HEK293 (cell line): ENCODE results near the gene SEMA7A.

Experiments
- ELK4 ChIP-seq: IDR thresholded peaks from 2 replicates; pipeline ENCODE4 v1.6.1; 2011; ENCODE audit warnings: mild to moderate bottlenecking, low read depth, low read length, borderline replicate concordance
- HOXA7 ChIP-seq: sonication (generic); formaldehyde crosslinking; IDR thresholded peaks from 2 replicates; pipeline ENCODE4 v1.8.1; 2022; ENCODE audit warnings: missing genetic modification reagents, borderline replicate concordance
- SP2 ChIP-seq: fragments of 450-650 bp; formaldehyde crosslinking; IDR thresholded peaks from 2 replicates; pipeline ENCODE4 v1.5.1; 2016; ENCODE audit warnings: missing biosample characterization, missing genetic modification characterization
- ZBTB20 ChIP-seq: fragments of 450-650 bp; formaldehyde crosslinking; IDR thresholded peaks from 2 replicates; pipeline ENCODE4 v1.5.1; 2016; ENCODE audit warnings: missing biosample characterization, missing genetic modification characterization
- ZNF133 ChIP-seq: fragments of 450-650 bp; formaldehyde crosslinking; IDR thresholded peaks from 2 replicates; pipeline ENCODE4 v1.5.1; 2016; ENCODE audit warnings: missing biosample characterization, missing genetic modification characterization
- ZNF398 ChIP-seq: fragments of 450-650 bp; formaldehyde crosslinking; IDR thresholded peaks from 2 replicates; pipeline ENCODE4 v1.5.1; 2017; ENCODE audit warnings: missing biosample characterization, missing genetic modification characterization
- ZNF707 ChIP-seq: fragments of 450-650 bp; formaldehyde crosslinking; IDR thresholded peaks from 2 replicates; pipeline ENCODE4 v1.5.1; 2016; ENCODE audit warnings: missing biosample characterization, missing genetic modification characterization
- ZNF785 ChIP-seq: fragments of 450-650 bp; formaldehyde crosslinking; IDR thresholded peaks from 2 replicates; pipeline ENCODE4 v1.5.1; 2016; ENCODE audit warnings: missing biosample characterization, missing genetic modification characterization
- TF ChIP-seq, protein P1 (sequence below): fragments of 450-650 bp; formaldehyde crosslinking; IDR thresholded peaks from 2 replicates; pipeline ENCODE4 v1.5.1; 2016; ENCODE audit warnings: missing biosample characterization, missing genetic modification characterization

- TF ChIP-seq ZNF785 (no peak), ZNF398 (no peak), ZNF133 (tag by site-specific recombination) (no peak), ELK4 (no peak), ZNF707 (tag by site-specific recombination) (no peak), SP2 (no peak), HOXA7 (CRISPR knock-in tag) (no peak), ZBTB20 (tag by site-specific recombination) (no peak)
- TF ChIP-seq, protein P1, sequence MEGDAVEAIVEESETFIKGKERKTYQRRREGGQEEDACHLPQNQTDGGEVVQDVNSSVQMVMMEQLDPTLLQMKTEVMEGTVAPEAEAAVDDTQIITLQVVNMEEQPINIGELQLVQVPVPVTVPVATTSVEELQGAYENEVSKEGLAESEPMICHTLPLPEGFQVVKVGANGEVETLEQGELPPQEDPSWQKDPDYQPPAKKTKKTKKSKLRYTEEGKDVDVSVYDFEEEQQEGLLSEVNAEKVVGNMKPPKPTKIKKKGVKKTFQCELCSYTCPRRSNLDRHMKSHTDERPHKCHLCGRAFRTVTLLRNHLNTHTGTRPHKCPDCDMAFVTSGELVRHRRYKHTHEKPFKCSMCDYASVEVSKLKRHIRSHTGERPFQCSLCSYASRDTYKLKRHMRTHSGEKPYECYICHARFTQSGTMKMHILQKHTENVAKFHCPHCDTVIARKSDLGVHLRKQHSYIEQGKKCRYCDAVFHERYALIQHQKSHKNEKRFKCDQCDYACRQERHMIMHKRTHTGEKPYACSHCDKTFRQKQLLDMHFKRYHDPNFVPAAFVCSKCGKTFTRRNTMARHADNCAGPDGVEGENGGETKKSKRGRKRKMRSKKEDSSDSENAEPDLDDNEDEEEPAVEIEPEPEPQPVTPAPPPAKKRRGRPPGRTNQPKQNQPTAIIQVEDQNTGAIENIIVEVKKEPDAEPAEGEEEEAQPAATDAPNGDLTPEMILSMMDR (tag by site-specific recombination), result no peak
These were observed 16.1 kb downstream of the SEMA7A start for GRCh38 chr15:74417670-74418069.
